ENCODE data around the gene CST9L. TPM values are rescaled to one million over a fixed set of nuclear protein-coding genes. Genes with fewer than 3 reads are reported as not detected.

The CST9L gene
- polyA plus RNA-seq, 2 of the 4 experiments (the other 2 are of a cell fraction): not detected

DNA sequence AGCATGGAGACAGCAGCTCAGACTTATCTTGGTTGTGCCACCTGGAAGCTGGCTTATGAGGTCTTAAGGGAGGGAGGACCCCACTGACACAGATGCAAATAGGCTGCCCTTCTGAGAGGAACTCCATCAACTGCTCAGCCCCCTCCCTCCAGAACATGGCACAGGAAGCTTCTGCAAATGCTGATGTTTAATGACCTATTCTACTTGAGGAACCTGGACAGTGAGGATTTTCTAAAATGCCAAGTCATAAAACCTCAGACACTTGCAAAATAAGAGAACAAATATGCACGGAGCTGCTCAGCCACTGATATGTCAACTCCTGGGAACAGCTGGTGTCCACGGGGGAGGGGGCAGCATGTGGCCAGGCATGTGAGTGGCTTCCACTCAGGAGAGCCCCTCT, 34.0 kb upstream of the CST9L start:
- no peak overlapping the region for H3K27ac ChIP-seq
- DNase-seq (ENCODE audit: low read depth in 1 of 2, low spot score in 1 of 2) (no peak), FAIRE-seq (no peak), ATAC-seq (no peak)
- ChIA-PET CTCF (interaction anchor here (0.8 to 8.7 kb wide), 2 partner anchors 155 to 159 kb away, joined by 3 to 70 read pairs; no protein-coding TSS in a partner anchor), POLR2A (no interaction called here)
- no peaks in the 10 kb centered on the region for H3K9me3 ChIP-seq
- 11% methylated on average over 2 of the region's 2 CpGs for WGBS (ENCODE audit: missing lambda C conversion rate)
- no peak overlapping the region for H3K4me3 ChIP-seq
- no peak overlapping the region for H3K4me2 ChIP-seq
- no peak for TF ChIP-seq RFX5 (IDR thresholded peaks at IDR 0.05)
- TF ChIP-seq RNF2 (IDR thresholded peaks at IDR 0.05; ENCODE audit: borderline replicate concordance, low read depth): no peak
- no peak for TF ChIP-seq CHD4 (IDR thresholded peaks at IDR 0.05; ENCODE audit: borderline replicate concordance)
- TF ChIP-seq ZC3H11A (IDR thresholded peaks at IDR 0.05): no peak
- TF ChIP-seq EHMT2 (IDR thresholded peaks at IDR 0.05; ENCODE audit: low read depth): no peak
- no peak for TF ChIP-seq KDM1A (IDR thresholded peaks at IDR 0.05; ENCODE audit: low read depth)
- no peak for TF ChIP-seq MYC (IDR thresholded peaks at IDR 0.05; ENCODE audit: borderline replicate concordance, low read length)
- no peak for TF ChIP-seq CEBPB (IDR thresholded peaks at IDR 0.05)
- TF ChIP-seq CBX2 (IDR thresholded peaks at IDR 0.05; ENCODE audit: borderline replicate concordance, low read depth): no peak
- TF ChIP-seq RCOR1 (IDR thresholded peaks at IDR 0.05; ENCODE audit: low read depth, low read length): no peak
- TF ChIP-seq, protein P1, sequence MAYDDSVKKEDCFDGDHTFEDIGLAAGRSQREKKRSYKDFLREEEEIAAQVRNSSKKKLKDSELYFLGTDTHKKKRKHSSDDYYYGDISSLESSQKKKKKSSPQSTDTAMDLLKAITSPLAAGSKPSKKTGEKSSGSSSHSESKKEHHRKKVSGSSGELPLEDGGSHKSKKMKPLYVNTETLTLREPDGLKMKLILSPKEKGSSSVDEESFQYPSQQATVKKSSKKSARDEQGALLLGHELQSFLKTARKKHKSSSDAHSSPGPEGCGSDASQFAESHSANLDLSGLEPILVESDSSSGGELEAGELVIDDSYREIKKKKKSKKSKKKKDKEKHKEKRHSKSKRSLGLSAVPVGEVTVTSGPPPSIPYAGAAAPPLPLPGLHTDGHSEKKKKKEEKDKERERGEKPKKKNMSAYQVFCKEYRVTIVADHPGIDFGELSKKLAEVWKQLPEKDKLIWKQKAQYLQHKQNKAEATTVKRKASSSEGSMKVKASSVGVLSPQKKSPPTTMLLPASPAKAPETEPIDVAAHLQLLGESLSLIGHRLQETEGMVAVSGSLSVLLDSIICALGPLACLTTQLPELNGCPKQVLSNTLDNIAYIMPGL (CRISPR knock-in tag; IDR thresholded peaks at IDR 0.05; ENCODE audit: borderline replicate concordance): no peak
- H3K4me1 ChIP-seq: no peaks in the 10 kb centered on the region; the same call in 2 of the 3 replicates

GRCh38 chr20:23601715-23602114, 33.4 kb upstream of the CST9L start:
- WGBS (ENCODE audit: missing lambda C conversion rate): 17% methylated on average over 4 of the region's 4 CpGs
- Histone ChIP-seq H3K27ac (no peak overlapping the region), H3K4me3 (no peak overlapping the region), H3K4me1 (no peaks in the 10 kb centered on the region; the same call in 2 of the 3 replicates), H3K9me3 (no peaks in the 10 kb centered on the region), H3K4me2 (no peak overlapping the region)
- ChIA-PET CTCF (interaction anchor here (1.5 to 8.7 kb wide), 2 partner anchors 155 to 159 kb away, joined by 3 to 70 read pairs; no protein-coding TSS in a partner anchor), POLR2A (no interaction called here)
- ATAC-seq: no peak
- no peak for FAIRE-seq
- TF ChIP-seq, protein P2, sequence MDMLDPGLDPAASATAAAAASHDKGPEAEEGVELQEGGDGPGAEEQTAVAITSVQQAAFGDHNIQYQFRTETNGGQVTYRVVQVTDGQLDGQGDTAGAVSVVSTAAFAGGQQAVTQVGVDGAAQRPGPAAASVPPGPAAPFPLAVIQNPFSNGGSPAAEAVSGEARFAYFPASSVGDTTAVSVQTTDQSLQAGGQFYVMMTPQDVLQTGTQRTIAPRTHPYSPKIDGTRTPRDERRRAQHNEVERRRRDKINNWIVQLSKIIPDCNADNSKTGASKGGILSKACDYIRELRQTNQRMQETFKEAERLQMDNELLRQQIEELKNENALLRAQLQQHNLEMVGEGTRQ (IDR thresholded peaks at IDR 0.05): no peak
- no peak for TF ChIP-seq ZNF302 (CRISPR knock-in tag; IDR thresholded peaks at IDR 0.05)
- TF ChIP-seq ATOH8 (CRISPR knock-in tag; IDR thresholded peaks at IDR 0.05; ENCODE audit: low read depth): no peak
- TF ChIP-seq, protein P3, sequence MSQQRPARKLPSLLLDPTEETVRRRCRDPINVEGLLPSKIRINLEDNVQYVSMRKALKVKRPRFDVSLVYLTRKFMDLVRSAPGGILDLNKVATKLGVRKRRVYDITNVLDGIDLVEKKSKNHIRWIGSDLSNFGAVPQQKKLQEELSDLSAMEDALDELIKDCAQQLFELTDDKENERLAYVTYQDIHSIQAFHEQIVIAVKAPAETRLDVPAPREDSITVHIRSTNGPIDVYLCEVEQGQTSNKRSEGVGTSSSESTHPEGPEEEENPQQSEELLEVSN (IDR thresholded peaks at IDR 0.05; ENCODE audit: borderline replicate concordance, low read depth): no peak
- TF ChIP-seq EP300 (IDR thresholded peaks at IDR 0.05): no peak
- no peak for TF ChIP-seq JUN (IDR thresholded peaks at IDR 0.05)
- TF ChIP-seq, protein P4, sequence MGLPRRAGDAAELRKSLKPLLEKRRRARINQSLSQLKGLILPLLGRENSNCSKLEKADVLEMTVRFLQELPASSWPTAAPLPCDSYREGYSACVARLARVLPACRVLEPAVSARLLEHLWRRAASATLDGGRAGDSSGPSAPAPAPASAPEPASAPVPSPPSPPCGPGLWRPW (IDR thresholded peaks at IDR 0.05): no peak
- TF ChIP-seq, protein P5, sequence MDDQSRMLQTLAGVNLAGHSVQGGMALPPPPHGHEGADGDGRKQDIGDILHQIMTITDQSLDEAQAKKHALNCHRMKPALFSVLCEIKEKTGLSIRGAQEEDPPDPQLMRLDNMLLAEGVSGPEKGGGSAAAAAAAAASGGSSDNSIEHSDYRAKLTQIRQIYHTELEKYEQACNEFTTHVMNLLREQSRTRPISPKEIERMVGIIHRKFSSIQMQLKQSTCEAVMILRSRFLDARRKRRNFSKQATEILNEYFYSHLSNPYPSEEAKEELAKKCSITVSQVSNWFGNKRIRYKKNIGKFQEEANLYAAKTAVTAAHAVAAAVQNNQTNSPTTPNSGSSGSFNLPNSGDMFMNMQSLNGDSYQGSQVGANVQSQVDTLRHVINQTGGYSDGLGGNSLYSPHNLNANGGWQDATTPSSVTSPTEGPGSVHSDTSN (IDR thresholded peaks at IDR 0.05): no peak
- no peak for TF ChIP-seq ZFP36 (IDR thresholded peaks at IDR 0.05; ENCODE audit: borderline replicate concordance, partially characterized antibody)
- TF ChIP-seq PHF8 (IDR thresholded peaks at IDR 0.05; ENCODE audit: borderline replicate concordance, low read depth): no peak
- no peak for TF ChIP-seq HOXB13 (CRISPR knock-in tag; IDR thresholded peaks at IDR 0.05; ENCODE audit: low read depth)
- TF ChIP-seq, protein P6, sequence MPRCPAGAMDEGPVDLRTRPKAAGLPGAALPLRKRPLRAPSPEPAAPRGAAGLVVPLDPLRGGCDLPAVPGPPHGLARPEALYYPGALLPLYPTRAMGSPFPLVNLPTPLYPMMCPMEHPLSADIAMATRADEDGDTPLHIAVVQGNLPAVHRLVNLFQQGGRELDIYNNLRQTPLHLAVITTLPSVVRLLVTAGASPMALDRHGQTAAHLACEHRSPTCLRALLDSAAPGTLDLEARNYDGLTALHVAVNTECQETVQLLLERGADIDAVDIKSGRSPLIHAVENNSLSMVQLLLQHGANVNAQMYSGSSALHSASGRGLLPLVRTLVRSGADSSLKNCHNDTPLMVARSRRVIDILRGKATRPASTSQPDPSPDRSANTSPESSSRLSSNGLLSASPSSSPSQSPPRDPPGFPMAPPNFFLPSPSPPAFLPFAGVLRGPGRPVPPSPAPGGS (IDR thresholded peaks at IDR 0.05): no peak
- no peak for TF ChIP-seq BHLHE40 (IDR thresholded peaks at IDR 0.05; ENCODE audit: low read depth, low read length)
- TF ChIP-seq ZSCAN20 (CRISPR knock-in tag; IDR thresholded peaks at IDR 0.05): no peak
- no peak for DNase-seq (ENCODE audit: low read depth in 1 of 2, low spot score in 1 of 2)

Data from A549 (cell line).